HepG2 (cell line): ENCODE measurements around the gene KRT17. TPM values are rescaled to one million over a fixed set of nuclear protein-coding genes. Genes with fewer than 3 reads are reported as not detected.

Experiments
- ATAC-seq: fragments of 200-7000 bp; cut with Tn5 transposase; 3 replicates; pipeline ENCODE4 v1.9.1; 2020; ENCODE audit warnings: mild to moderate bottlenecking, moderate library complexity
- BruUV-seq: library from RNA; stranded (reverse); fragments of 400-500 nt; replicated peaks from 2 replicates; lab custom pipeline; 2021; lab: Mats Ljungman, UMichigan
- CTCF ChIA-PET: fragments of 300-600 bp; formaldehyde crosslinking; extraction: SDS; loops from one replicate; lab custom pipeline; 2021; ENCODE audit warnings: low total read pairs, inconsistent platforms, low intra/inter-chr PET ratio; lab: Yijun Ruan, JAX
- POLR2A ChIA-PET: fragments of 350-600 bp; sonication (Branson Sonifier 250); formaldehyde crosslinking; loops from one replicate; lab custom pipeline; 2020; ENCODE audit warnings: antibody characterized with exemption, inconsistent platforms; lab: Yijun Ruan, JAX
- DNase-seq: peaks from one replicate; pipeline ENCODE4 v3.0.0-alpha.2; 2015; ENCODE audit warnings: low spot score
- FAIRE-seq: peaks from 3 replicates; lab custom pipeline; 2011; peaks lifted over from hg19 to GRCh38; lab: Jason Lieb, UNC
- H2AFZ ChIP-seq: one replicate; pipeline ENCODE4 v1.6.1; 2011; ENCODE audit warnings: low read length, inconsistent platforms
- H3K27ac ChIP-seq: fragments of 300-600 bp; 3 replicates; pipeline ENCODE4 v1.8.0; 2011; ENCODE audit warnings: mixed run types, mild to moderate bottlenecking, mixed read lengths, low read length, inconsistent platforms; ENCODE audit not compliant: insufficient read depth; ENCODE audit errors: extremely low read length
- H3K27me3 ChIP-seq, 2 experiments: fragments of 200-600 bp in 1 of 2; 2 replicates in 1 of 2; 3 replicates in 1 of 2; pipeline versions ENCODE4 v1.6.0 to v1.8.0; 2011; ENCODE audit warnings: low read length in 2 of 2, mild to moderate bottlenecking in 2 of 2, moderate library complexity in 2 of 2, inconsistent platforms in 1 of 2; ENCODE audit not compliant: insufficient read depth in 2 of 2, control insufficient read depth in 1 of 2
- H3K36me3 ChIP-seq, 2 experiments: fragments of 200-600 bp in 1 of 2; replicated peaks in 1 of 2; 2 replicates in 1 of 2; 3 replicates in 1 of 2; pipeline versions ENCODE4 v1.5.1 to v1.8.0; 2011; ENCODE audit warnings: low read length in 2 of 2, inconsistent platforms in 1 of 2; ENCODE audit not compliant: insufficient read depth in 2 of 2, control insufficient read depth in 1 of 2
- H3K4me1 ChIP-seq: 2 replicates; pipeline ENCODE4 v1.5.1; 2012; ENCODE audit warnings: low read length, inconsistent platforms; ENCODE audit not compliant: insufficient read depth
- H3K4me2 ChIP-seq: 2 replicates; pipeline ENCODE4 v1.6.0; 2011; ENCODE audit warnings: low read depth, low read length, inconsistent platforms
- H3K4me3 ChIP-seq, 3 experiments: fragments of 200-600 bp in 1 of 3; sonication (generic), shearing (Covaris generic) in 1 of 3; replicated peaks in 1 of 3; 2 replicates each; pipeline ENCODE4 v1.5.1; 2011 to 2016; ENCODE audit warnings: low read length in 3 of 3, inconsistent platforms in 2 of 3, low read depth in 2 of 3, mild to moderate bottlenecking in 2 of 3, control low read depth in 1 of 3, mixed read lengths in 1 of 3; ENCODE audit not compliant: insufficient read depth in 1 of 3
- H3K79me2 ChIP-seq: one replicate; pipeline ENCODE4 v1.6.1; 2011; ENCODE audit warnings: low read length, inconsistent platforms; ENCODE audit not compliant: insufficient read depth
- H3K9ac ChIP-seq: 2 replicates; pipeline ENCODE4 v1.6.0; 2011; ENCODE audit warnings: mild to moderate bottlenecking, low read depth, low read length, inconsistent platforms; ENCODE audit not compliant: insufficient read depth
- H3K9me3 ChIP-seq: 2 replicates; pipeline ENCODE4 v1.5.1; 2012; ENCODE audit warnings: mild to moderate bottlenecking, low read length
- H4K20me1 ChIP-seq: 2 replicates; pipeline ENCODE4 v1.6.0; 2011; ENCODE audit warnings: inconsistent platforms, mild to moderate bottlenecking, low read length, moderate library complexity; ENCODE audit not compliant: insufficient read depth
- AKAP8 ChIP-seq: sonication (generic); formaldehyde crosslinking; IDR thresholded peaks from 2 replicates; pipeline ENCODE4 v1.5.1; 2020; ENCODE audit warnings: mild to moderate bottlenecking, missing genetic modification reagents
- EED ChIP-seq: sonication (generic); formaldehyde crosslinking; IDR thresholded peaks from 2 replicates; pipeline ENCODE4 v1.5.0; 2020; ENCODE audit warnings: mild to moderate bottlenecking, missing genetic modification reagents
- GABPA ChIP-seq, 2 experiments: IDR thresholded peaks; 2 replicates each; pipeline ENCODE4 v1.6.1; 2011 to 2016; ENCODE audit warnings: low read depth in 2 of 2, low read length in 1 of 2, missing biosample characterization in 1 of 2, missing genetic modification characterization in 1 of 2
- GATA4 ChIP-seq: sonication (generic); IDR thresholded peaks from 2 replicates; pipeline ENCODE4 v1.6.1; 2016; ENCODE audit warnings: antibody characterized with exemption, low read depth, borderline replicate concordance
- HNRNPUL1 ChIP-seq: fragments of 200-400 bp; formaldehyde crosslinking; IDR thresholded peaks from 2 replicates; pipeline ENCODE4 v1.6.1; 2017; ENCODE audit warnings: low read depth, mild to moderate bottlenecking, low read length, moderate library complexity
- PBX2 ChIP-seq: IDR thresholded peaks from 2 replicates; pipeline ENCODE4 v1.6.1; 2016; ENCODE audit warnings: control low read depth
- RAD51 ChIP-seq: fragments of 450-650 bp; IDR thresholded peaks from 2 replicates; pipeline ENCODE4 v1.6.1; 2016; ENCODE audit warnings: borderline replicate concordance
- SMARCC2 ChIP-seq: fragments of 450-650 bp; IDR thresholded peaks from 2 replicates; pipeline ENCODE4 v1.6.1; 2017; ENCODE audit warnings: antibody characterized with exemption, mild to moderate bottlenecking
- THAP11 ChIP-seq: IDR thresholded peaks from 2 replicates; pipeline ENCODE4 v1.6.1; 2016; ENCODE audit warnings: missing biosample characterization, missing genetic modification reagents
- U2AF1 ChIP-seq: fragments of 200-400 bp; formaldehyde crosslinking; optimal IDR thresholded peaks from 2 replicates; pipeline ENCODE3; 2017; ENCODE audit warnings: mild to moderate bottlenecking, low read depth, low read length
- ZNF160 ChIP-seq: sonication (generic); formaldehyde crosslinking; IDR thresholded peaks from 2 replicates; pipeline ENCODE4 v1.8.0; 2022; ENCODE audit warnings: mild to moderate bottlenecking, inconsistent platforms, missing genetic modification reagents
- ZNF460 ChIP-seq: sonication (generic); formaldehyde crosslinking; IDR thresholded peaks from 2 replicates; pipeline ENCODE4 v1.5.1; 2020; ENCODE audit warnings: missing genetic modification reagents, mild to moderate bottlenecking, borderline replicate concordance
- ZSCAN9 ChIP-seq: IDR thresholded peaks from 2 replicates; pipeline ENCODE4 v1.6.1; 2016; ENCODE audit warnings: borderline replicate concordance
- WGBS: methylation state at CpG from one replicate; pipeline ENCODE4 v1.1.6; 2017; ENCODE audit warnings: low lambda C conversion rate; 5-methylcytosine and 5-hydroxymethylcytosine counted together
- in situ Hi-C: cut with HindIII; loops from 2 replicates; pipeline ENCODE4 v1.10.0; 2017; ENCODE audit warnings: low pct_unique_long_range_greater_than_20kb; ENCODE audit not compliant: extremely low pct_ligation_motif_present
- intact Hi-C: fragments of 100-400 bp; cut with micrococcal nuclease; formaldehyde crosslinking; loops from one replicate; pipeline ENCODE4 v1.10.0; 2022; ENCODE audit not compliant: unreplicated experiment
- polyA plus RNA-seq, 8 experiments: library from polyadenylated mRNA; depleted of rRNA in 3 of 8; stranded (reverse) in 7 of 8; unstranded in 1 of 8; fragments of >200 nt; fragmentation: Illumina TruSeq in 4 of 8; extraction: Trizol in 4 of 8; gene quantifications; 2 replicates each; pipeline versions ENCODE4 v1.2.1 to v1.2.3, GENCODE V29; 2011 to 2016; ENCODE audit warnings: low read depth in 4 of 8, missing spikeins in 1 of 8, mixed read lengths in 1 of 8; ENCODE audit not compliant: insufficient read depth in 1 of 8
- total RNA-seq, 5 experiments: library from RNA; depleted of rRNA; stranded (reverse); fragments of >200 nt; fragmentation: Illumina TruSeq; extraction: Trizol; gene quantifications; 2 replicates each; pipeline ENCODE4 v1.2.3, GENCODE V29; 2016; ENCODE audit warnings: low read depth in 1 of 5
- TF ChIP-seq, protein P1 (sequence below): sonication (generic); formaldehyde crosslinking; IDR thresholded peaks from 2 replicates; pipeline ENCODE4 v1.4.0; 2020; ENCODE audit warnings: mild to moderate bottlenecking, missing genetic modification reagents

KRT17 gene
- total and polyA plus RNA-seq, 2 of the 13 experiments (the other 11 are each of a cell fraction or from before 2014, with no cell fraction given), result 0.38 to 0.82 TPM

DNA sequence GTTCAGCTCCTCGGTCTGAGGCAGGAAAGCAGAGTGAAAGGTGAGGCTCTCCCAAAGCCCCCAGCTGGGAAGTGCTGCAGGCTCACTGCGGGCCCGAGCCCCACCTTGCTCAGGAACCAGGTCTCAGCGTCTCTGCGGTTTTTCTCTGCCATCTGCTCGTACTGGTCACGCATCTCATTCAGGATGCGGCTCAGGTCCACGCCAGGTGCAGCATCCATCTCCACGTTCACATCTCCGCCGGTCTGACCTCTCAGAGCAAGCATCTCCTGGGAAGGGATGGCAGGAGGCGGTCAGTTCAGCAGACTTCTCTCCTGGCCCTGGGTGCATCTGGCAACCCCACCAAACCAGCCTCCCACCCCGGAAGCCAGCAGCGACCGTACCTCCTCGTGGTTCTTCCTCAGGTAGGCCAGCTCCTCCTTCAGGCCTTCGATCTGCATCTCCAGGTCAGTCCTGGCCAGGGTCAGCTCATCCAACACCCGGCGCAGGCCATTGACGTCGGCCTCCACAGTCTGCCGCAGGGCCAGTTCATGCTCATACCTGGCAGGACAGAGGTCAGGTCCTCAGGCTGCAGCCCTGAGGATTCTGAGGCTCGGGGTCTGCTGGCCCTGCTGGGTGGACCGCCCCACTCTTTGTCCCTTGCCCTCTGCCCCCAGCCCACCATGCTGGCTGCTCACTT lies 13.3 kb downstream of the KRT17 start:
- ChIA-PET CTCF (interaction anchor here (1.2 to 2.6 kb wide), 2 partner anchors 36 to 52 kb away, joined by 4 to 10 read pairs; no protein-coding TSS in a partner anchor), POLR2A (no interaction called here)
- whole genome bisulfite sequencing, result 32% methylated on average over 23 of the region's 25 CpGs
- in situ Hi-C loops, result no loop called here
- no peak overlapping the region for H3K4me3 ChIP-seq
- no peak overlapping the region for H3K9ac ChIP-seq
- DNase-seq (no peak), FAIRE-seq (no peak), ATAC-seq (no peak)
- H2AFZ ChIP-seq, result no peak overlapping the region
- H3K79me2 ChIP-seq, result no peaks in the 10 kb centered on the region
- H3K27me3 ChIP-seq, result peaks cover 3 to 44% of the 10 kb centered on the region in 2 experiments; a peak in 4 of 5 replicates
- intact Hi-C loops, result no loop called here
- peaks cover 13% of the 10 kb centered on the region for H3K9me3 ChIP-seq
- no TSS peak for BruUV-seq
- H3K27ac ChIP-seq, result no peak overlapping the region
- no peak for TF ChIP-seq ZNF460 (CRISPR knock-in tag)
- no peak for TF ChIP-seq PBX2
- no peak for TF ChIP-seq AKAP8
- TF ChIP-seq GABPA (IDR thresholded peaks at IDR 0.05; ENCODE audit: low read depth, low read length), result no peak
- TF ChIP-seq GABPA (CRISPR knock-in tag; IDR thresholded peaks at IDR 0.05; ENCODE audit: low read depth), result no peak
- TF ChIP-seq ZSCAN9, result no peak
- TF ChIP-seq, protein P1, sequence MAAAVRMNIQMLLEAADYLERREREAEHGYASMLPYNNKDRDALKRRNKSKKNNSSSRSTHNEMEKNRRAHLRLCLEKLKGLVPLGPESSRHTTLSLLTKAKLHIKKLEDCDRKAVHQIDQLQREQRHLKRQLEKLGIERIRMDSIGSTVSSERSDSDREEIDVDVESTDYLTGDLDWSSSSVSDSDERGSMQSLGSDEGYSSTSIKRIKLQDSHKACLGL, result no peak
- TF ChIP-seq GATA4, result no peak
- TF ChIP-seq RAD51, result no peak
- no peak for TF ChIP-seq THAP11 (CRISPR knock-in tag)
- TF ChIP-seq HNRNPUL1, result no peak
- TF ChIP-seq SMARCC2, result no peak
- no peak for TF ChIP-seq U2AF1
- TF ChIP-seq ZNF160 (CRISPR knock-in tag), result no peak
- TF ChIP-seq EED (CRISPR knock-in tag), result no peak
- H3K36me3 ChIP-seq, result no peaks in the 10 kb centered on the region
- no peaks in the 10 kb centered on the region for H3K4me1 ChIP-seq
- H4K20me1 ChIP-seq, result no peaks in the 10 kb centered on the region
- no peak overlapping the region for H3K4me2 ChIP-seq
